NCI-H226 (cell line): ENCODE data around the gene PTBP3.
"Not testable (repeated sequence)": the region's sequence is repeated elsewhere in the genome, so short reads cannot be mapped to it uniquely, and the experiment has no call there.

ENCODE experiments used
- DNase-seq: peaks from one replicate; pipeline ENCODE4 v3.0.0-alpha.2; 2015

PTBP3 gene

DNA sequence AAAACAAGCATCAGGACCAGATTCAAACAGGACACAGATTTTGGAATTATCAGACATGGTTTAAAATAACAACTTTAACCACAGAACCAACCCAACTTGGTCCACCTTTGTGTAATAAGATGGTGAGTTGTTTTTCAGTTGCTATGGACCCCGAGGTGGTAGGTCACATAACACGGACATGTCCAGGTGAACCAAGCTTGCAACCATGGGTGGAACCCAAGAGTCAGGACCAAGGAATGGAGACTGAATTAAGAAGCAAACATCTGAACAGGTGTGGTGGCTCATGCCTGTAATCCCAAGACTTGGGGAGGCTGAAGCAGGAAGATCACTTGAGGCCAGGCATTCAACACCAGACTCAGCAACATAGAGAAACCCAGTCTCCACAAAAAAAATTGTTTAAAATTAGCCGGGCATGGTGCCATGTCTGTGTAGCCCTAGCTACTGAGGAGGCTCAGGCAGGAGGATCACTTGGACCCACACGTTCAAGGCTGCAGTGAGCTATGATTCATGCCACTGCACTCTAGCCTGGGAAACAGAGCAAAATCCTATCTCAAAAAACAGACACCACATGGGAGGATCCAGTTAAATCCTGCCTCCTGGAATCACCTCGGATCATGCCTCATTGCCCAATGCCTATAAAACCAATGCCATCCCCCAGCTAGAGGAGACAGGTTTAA, 10.6 kb downstream of the PTBP3 start:
- DNase-seq, result peak; percentile 56

DNA sequence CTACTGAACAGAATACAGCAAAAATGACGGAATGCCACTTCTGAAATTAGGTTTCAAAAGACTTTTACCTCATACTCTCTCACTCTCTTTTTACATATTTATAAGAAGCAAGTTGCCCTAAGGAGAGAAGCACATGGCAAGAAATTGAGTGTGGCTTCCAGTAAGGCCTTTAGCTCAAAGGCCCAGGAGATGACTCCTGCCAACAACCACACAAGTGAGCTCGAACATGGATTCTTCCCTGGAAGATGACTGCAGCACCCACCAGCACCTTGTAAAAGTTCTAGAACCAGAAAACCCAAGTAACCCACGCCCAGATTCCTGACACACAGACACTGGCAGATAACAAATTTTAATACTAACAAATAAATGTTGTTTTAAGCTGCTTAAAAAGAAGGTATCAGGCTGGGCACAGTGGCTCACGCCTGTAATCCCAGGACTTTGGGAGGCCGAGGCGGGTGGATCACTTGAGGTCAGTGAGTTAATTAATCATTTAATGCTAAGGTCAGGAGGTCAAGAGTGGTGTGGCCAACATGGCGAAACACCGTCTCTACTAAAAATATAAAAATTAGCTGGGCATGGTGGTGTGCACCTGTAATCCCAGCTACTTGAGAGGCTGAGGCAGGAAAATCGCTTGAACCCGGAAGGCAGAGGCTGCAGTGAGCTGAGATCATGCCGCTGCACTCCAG, 17.0 kb downstream of the PTBP3 start:
- DNase-seq, result no peak

DNA sequence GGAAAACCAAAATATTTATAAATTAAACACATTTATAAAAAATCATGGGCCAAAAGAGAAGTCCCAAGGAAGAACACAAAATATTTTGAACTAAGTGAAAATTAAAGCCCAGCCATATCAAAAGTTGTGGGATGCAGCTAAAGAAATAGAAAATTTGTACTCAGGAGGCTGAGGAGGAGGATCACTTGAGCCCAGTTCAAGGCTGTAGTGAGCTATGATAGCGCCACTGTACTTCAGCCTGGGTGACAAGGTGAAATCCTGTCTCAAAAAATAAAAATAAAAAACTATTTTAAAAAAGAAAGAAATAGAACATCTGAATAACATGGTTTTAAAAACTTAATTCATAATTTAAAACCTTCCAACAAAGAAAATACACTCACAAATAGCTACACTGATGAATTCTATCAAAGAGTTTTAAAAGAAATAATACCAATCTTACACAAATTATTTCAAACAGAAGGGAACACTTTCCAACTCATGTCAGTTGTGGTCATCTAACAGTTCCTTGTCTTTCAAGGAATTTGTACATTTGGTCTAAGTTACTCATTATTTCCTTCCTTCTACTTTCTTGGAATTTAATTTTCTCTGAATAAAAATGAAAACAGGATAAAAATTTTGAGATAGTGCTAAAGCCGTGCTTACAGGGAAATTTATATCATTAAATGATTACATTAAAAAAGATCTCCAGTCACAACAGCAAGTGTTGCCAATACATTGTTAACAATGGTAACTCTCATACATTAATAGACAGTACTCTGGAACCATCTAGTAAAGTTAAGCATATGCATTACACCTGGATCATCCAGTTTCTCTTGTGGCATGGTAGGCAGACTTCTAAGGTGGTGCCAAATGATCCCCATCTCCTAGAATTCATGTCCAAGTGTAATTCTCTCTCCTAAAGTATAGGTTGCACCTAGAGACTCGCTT, 17.8 kb downstream of the PTBP3 start:
- no peak for DNase-seq

GRCh38 chr9:112312139-112312538, 21.3 kb downstream of the PTBP3 start:
- no peak for DNase-seq

DNA sequence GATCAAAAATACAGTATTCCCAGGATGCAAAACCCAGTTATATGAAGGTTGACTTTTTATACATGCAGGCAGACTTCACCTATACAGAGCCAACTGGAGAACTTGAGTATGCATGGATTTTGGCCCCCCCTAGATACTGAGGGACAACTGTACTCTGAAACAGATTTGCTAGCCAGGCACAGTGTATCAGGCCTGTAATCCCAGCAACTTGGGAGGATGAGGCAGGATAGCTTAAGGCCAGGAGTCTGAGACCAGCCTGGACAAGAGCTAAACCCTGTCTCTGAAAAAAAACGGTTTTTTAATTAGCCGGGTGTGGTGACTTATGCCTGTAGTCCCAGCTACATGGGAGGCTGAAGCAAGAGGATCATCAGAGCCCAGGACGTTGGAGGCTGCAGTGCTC, 21.9 kb downstream of the PTBP3 start:
- no peak for DNase-seq

DNA sequence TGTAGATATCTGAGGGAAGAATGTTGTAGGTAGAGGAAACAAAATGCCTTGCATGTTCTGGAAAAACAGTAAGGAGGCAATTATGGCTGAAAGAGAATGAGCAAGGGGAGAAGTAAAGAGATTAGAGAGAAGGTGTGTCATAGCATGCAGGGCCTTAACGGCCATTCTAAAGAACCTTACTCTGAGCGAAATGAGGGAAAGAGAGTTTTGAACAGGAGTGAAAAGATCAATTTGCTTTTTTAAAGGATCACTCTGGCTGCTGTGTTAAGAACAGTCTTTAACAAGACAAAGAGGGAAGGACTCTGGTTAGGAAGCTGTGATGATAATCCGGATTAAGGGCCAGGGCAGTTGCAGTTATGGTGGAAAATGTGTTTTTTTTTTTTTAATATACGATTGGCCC, 22.6 kb downstream of the PTBP3 start:
- no peak for DNase-seq

DNA sequence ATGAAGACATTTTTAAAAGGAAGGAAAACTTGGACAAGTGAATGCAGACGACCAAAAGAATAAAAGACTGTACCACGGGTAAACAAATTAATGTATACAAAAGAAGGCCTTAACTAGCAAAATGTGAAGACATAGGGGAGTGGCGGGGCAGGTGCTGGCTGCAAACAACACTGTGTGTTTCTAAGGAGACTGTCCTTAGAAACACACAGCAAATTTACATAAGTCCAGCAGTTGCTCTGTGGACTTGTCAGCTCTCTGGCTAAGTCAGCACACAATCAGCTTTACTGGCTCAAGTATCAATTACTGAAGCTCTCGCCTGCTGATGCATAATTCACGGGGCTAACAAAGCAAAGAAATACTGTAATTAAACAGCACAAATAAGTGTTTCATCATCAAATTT, 24.8 kb downstream of the PTBP3 start:
- no peak for DNase-seq

- DNase-seq, result no peak
Measured at GRCh38 chr9:112301420-112301819, 32.0 kb downstream of the PTBP3 start.

- peak; percentile 54 for DNase-seq
Measured at GRCh38 chr9:112299514-112299913, 33.9 kb downstream of the PTBP3 start.

DNA sequence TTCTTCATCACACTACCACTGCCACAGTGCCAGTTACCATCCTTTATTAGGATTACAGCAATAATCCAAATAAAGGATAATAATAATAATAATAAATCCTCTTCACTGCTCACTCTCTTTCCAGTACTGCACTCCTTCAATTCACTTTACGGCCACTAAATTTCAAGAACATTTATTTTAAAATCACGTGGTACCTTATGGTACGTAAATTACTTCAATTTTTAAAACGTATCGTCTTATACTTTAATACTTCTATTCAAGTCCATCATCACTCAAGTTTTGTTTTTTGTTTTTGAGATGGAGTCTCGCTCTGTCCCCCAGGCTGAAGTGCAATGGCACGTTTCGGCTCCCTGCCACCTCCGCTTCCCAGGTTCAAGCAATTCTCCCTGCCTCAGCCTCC, 36.5 kb downstream of the PTBP3 start:
- no peak for DNase-seq

- DNase-seq, result no peak
Measured at GRCh38 chr9:112295174-112295573, 38.2 kb downstream of the PTBP3 start.

- no peak for DNase-seq
Measured at GRCh38 chr9:112288029-112288428, 45.4 kb downstream of the PTBP3 start.

DNA sequence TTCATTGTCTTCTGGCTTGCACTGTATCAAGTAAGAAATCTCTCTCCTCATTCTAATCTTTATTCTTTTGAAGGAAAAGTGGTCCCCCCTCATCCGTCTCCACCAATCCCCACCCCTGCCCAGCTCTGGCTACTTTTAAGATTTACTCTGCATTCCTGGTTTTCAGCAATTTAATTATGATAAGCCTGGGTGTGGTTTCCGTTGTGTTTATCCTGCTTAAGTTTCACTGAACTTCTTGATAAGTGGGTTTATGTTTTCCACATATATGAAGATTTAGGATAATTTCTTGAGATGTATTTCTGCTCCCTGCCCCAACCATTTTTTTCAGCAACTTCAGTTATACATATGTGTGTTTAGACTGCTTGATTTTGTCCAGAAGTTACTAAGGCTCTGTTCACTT, 46.5 kb downstream of the PTBP3 start:
- no peak for DNase-seq

GRCh38 chr9:112285056-112285455, 48.4 kb downstream of the PTBP3 start:
- DNase-seq, result no peak

DNA sequence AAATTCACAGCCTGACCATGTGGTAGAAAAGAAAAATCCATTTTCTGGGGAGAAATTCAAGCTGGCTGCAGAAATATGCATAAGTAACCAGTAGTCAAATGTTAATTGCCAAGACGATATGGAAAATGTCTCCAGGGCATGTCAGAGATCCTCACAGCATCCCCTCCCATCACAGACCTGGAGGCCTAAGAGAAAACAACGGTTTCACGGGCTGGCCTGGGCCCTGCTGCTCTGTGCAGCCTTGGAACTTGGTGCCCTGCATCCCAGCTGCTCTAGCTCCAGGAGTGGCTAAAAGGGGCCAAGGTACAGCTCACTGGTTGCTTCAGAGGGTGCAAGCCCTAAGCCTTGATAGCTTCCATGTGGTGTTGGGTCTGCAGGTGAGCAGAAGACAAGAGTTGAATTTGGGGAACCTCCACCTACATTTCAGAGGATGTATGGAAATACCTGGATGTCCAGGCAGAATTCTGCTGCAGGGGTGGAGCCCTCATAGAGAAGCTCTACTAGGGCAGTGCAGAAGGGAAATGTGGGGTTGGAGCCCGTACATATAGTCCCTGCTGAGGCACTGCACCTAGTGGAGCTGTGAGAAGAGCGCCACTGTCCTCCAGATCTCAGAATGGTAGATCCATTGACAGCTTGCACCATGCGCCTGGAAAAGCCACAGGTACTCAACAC, 49.7 kb downstream of the PTBP3 start:
- DNase-seq, result no peak

DNA sequence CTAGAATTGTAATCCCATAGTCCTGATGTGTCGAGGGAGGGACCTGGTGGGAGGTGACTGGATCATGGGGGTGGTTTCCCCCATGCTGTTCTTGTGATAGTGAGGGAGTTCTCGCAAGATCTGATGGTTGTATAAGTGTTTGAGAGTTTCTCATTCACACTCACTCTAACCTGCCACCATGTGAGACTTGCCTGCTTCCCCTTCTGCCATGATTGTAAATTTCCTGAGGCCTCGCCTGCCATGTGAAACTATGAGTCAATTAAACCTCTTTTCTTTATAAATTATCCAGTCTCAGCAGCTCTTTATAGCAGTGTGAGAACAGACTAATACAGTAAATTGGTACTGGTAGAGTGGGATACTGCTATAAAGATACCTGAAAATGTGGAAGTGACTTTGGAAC, 50.6 kb downstream of the PTBP3 start:
- not testable (repeated sequence) for DNase-seq

GRCh38 chr9:112280904-112281303, 52.5 kb downstream of the PTBP3 start:
- DNase-seq, result no peak

- no peak for DNase-seq
Measured at GRCh38 chr9:112279501-112279900, 53.9 kb downstream of the PTBP3 start.

DNA sequence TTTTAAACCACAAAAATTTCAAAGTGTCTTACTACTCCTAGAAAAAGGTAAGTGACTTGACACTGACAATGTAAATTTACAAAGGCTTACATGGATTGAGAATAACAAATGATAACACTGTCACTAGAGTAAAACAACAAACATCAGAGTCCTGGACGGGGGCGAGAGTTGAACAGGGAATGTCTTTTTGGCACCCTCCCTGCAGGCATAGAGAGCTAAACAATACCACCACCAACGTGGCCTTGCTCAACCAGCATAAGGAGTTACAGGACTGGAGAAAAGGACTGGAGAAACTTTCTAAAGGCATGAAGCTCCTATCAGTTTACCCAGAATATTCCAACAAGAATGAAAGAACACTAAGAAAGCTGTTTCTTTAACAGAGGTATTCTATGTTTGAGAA, 55.3 kb downstream of the PTBP3 start:
- no peak for DNase-seq

GRCh38 chr9:112274600-112274999, 58.8 kb downstream of the PTBP3 start:
- DNase-seq, result no peak

DNA sequence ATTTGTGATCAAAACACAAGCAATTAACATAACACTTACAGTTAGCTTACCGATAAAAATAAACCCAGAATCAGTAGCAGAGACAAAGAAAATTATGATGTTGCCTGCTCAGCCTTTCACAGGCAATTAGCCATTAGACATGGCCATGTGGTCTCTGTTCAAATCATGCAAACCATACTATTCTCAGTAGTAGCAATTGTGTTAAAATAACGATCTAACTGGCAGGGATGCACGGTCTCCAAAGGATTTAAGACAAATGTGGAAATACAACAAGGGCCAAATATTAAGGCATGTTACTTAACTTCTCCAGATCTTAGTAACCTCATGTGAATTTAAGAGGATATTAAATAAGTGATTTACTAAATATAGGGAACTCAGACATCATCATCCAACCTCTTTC, 59.5 kb downstream of the PTBP3 start:
- DNase-seq, result no peak

GRCh38 chr9:112271466-112272098, 61.8 kb downstream of the PTBP3 start:
- DNase-seq, result no peak

- no peak for DNase-seq
Measured at GRCh38 chr9:112268413-112268812, 65.0 kb downstream of the PTBP3 start.
